OCI-LY3 (cell line): ENCODE results near the gene KIF23.

Experiments used
- CTCF ChIP-seq: fragments of 200-600, 300-600 bp; sonication (generic); IDR thresholded peaks from 2 replicates; pipeline ENCODE4 v1.5.1; 2014; ENCODE audit warnings: antibody characterized with exemption, low read length, low read depth
- EZH2phosphoT487 ChIP-seq: fragments of 200-600 bp; shearing (Covaris generic); IDR thresholded peaks from 2 replicates; pipeline ENCODE4 v1.6.1; 2018; ENCODE audit warnings: antibody characterized with exemption, mixed run types, low read depth

DNA sequence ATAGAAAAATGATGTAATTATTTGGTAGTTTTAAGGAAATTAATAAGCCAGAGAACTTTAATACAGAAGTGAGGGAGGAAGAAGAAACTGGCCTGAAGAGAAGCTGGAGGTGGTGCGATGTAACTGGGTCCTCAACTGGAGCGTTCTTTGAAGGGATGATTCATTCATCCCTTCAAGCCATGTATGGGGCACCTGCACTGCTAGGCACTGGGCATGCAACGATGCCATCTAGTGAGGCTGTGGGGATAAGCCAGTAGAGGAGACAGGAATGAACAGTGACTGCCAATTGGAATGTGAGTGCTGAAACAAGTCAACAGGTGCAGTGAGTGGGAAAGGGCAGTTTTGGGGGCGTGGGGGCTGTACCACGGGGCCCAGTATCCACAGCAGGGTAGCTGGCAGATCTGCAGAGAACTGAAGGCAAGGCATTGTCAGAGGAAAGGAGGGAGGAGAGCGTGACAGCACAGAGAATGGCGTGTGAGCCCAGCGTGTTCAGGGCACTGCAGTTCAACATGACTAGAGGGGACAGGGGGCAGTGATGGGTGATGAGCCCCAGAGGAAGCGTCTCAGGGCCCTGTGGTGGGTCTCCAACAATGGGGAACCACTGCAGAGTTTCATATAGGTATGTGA is 3.8 kb upstream of the KIF23 start:
- TF ChIP-seq CTCF: peak; percentile 60
- TF ChIP-seq EZH2phosphoT487: no peak
